GM18526 (cell line): ENCODE data around the gene F13A1.

ENCODE experiments used
- POLR2A ChIP-seq: IDR thresholded peaks from 3 replicates; pipeline ENCODE4 v1.6.1; 2011; ENCODE audit not compliant: insufficient read length; ENCODE audit errors: extremely low read depth

The F13A1 gene

GRCh38 chr6:6319952-6320811 lies at the start of gene F13A1:
Gene F13A1 (minus strand): TSS chr6:6320662. CDS start chr6:6318664, 1,998 bp downstream.
- TF ChIP-seq POLR2A, result peak; percentile 29

- TF ChIP-seq POLR2A, result no peak
These were observed 48.2 kb upstream of the F13A1 start for GRCh38 chr6:6368684-6369052.

GRCh38 chr6:6368040-6368683 lies 47.7 kb upstream of the F13A1 start:
- TF ChIP-seq POLR2A, result no peak

- no peak for TF ChIP-seq POLR2A
These were observed 46.3 kb upstream of the F13A1 start for GRCh38 chr6:6366803-6367202.

- TF ChIP-seq POLR2A, result no peak
These were observed 44.8 kb upstream of the F13A1 start for GRCh38 chr6:6365242-6365641.

GRCh38 chr6:6362056-6362840 lies 41.8 kb upstream of the F13A1 start:
- TF ChIP-seq POLR2A, result no peak

- TF ChIP-seq POLR2A, result no peak
These were observed 37.1 kb upstream of the F13A1 start for GRCh38 chr6:6357530-6357929.

GRCh38 chr6:6357032-6357431 lies 36.6 kb upstream of the F13A1 start:
- no peak for TF ChIP-seq POLR2A

- no peak for TF ChIP-seq POLR2A
These were observed 32.3 kb upstream of the F13A1 start for GRCh38 chr6:6352772-6353171.

- no peak for TF ChIP-seq POLR2A
These were observed 31.1 kb upstream of the F13A1 start for GRCh38 chr6:6351511-6352025.

- no peak for TF ChIP-seq POLR2A
These were observed 30.2 kb upstream of the F13A1 start for GRCh38 chr6:6350696-6351095.

GRCh38 chr6:6348256-6348655 lies 27.8 kb upstream of the F13A1 start:
- TF ChIP-seq POLR2A, result no peak

GRCh38 chr6:6346427-6347023 lies 26.1 kb upstream of the F13A1 start:
- no peak for TF ChIP-seq POLR2A

- no peak for TF ChIP-seq POLR2A
These were observed 13.0 kb upstream of the F13A1 start for GRCh38 chr6:6333501-6333900.

GRCh38 chr6:6332811-6333244 lies 12.4 kb upstream of the F13A1 start:
- no peak for TF ChIP-seq POLR2A
